HG02852 (cell line): Measurements from ENCODE around the gene GOLGA8T.
"Not testable (repeated sequence)": the region's sequence is repeated elsewhere in the genome, so short reads cannot be mapped to it uniquely, and the experiment has no call there.

Experiments used
- ATAC-seq: cut with Tn5 transposase; IDR thresholded peaks from one replicate; pipeline ENCODE4 v1.9.1; 2021; ENCODE audit warnings: mild to moderate bottlenecking, moderate library complexity; ENCODE audit not compliant: unreplicated experiment

Gene GOLGA8T, protein sequence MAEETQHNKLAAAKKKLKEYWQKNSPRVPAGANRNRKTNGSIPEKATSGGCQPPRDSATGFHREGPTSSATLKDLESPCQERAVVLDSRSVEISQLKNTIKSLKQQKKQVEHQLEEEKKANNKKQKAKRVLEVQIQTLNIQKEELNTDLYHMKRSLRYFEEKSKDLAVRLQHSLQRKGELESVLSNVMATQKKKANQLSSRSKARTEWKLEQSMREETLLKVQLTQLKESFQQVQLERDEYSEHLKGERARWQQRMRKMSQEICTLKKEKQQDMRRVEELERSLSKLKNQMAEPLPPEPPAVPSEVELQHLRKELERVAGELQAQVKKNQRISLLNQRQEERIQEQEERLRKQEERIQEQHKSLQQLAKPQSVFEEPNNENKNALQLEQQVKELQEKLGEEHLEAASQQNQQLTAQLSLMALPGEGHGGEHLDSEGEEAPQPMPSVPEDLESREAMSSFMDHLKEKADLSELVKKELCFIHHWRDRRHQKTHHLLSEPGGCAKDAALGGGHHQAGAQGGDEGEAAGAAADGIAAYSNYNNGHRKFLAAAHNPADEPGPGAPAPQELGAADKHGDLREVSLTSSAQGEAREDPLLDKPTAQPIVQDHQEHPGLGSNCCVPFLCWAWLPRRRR

DNA sequence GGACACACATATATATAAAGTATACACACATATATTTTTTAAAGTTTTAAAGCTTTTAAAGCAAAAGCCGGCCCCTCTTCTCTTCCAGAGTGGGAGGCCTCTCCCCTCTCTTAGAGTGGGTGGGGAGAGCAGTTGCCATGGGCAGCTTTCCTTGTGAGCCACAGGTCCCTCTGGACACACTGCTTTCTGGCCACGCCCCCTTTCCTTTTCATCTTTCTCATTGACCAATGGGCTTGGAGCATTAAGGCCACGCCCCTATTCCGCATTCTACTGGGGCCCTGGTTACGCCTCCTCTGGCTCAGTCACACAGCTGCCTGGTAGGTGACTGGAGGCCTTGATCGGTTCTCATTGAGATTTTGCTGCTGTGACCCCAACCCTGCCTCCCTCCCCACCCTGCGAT is at the start of gene GOLGA8T:
TSS of gene GOLGA8T (plus strand) at position 301 of the 400 bp plus-strand sequence. CDS start at position 399, 98 bp downstream.
- ATAC-seq = not testable (repeated sequence)

DNA sequence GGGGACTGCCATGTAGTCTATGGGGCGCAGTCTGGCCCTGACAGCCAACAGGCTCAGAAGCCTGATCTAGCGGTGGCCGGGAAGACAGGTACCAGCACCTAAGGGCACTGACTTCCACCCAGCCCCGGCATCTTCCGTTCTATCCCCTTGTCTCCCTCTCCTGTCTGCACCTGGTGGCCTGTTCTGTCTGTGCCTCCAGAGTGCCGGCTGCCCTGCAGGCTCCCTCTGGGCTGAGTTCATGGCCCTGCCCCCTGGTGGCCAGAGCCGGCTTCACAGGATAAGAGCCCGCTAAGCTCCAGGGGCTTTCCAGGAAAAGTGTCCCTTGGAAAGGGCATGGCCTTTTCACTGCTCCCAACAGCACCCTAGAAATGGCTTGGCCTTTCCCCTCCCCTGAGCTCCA is 37.0 kb upstream of the GOLGA8T start:
- not testable (repeated sequence) for ATAC-seq

DNA sequence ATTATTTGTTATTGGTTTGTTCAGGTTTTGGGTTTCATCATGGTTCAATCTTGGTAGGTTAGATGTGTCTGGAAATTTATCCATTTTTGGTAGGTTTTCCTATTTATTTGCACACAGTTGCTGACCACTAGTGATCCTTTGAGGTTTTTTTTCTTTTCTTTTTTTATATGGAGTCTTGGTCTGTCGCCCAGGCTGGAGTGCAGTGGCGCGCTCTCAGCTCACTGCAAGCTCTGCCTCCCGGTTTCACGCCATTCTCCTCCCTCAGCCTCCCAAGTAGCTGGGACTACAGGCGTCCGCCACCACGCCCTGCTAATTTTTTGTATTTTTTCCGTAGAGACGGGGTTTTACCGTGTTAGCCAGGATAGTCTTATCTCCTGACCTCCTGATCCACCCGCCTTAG is 32.0 kb upstream of the GOLGA8T start:
- not testable (repeated sequence) for ATAC-seq

DNA sequence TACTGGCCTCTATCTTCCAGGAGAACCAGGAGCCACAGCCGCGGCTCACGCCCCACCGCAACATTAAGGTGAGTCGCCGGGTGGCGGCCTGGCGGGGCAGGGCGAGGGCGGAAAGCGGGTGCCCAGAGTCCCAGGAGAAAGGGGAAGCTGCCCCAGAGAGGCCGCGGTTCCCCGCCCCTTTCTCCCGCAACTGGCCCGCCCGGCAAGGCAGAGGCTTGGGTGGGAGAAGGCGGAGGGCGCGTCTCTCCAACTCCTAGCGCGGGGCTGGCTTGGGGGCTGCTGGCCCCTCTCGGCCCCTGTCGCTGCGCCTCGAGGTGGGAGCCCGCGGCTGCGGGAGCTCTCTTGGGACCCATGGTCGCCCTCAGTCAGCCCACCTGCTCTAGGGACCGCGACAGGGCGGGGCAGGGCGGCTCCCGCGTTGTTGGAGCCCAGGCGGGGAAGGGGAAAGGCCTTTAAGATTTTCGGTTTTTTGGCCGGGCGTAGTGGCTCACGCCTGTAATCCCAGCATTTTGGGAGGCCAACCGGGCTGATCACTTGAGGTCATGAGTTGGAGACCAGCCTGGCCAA is 30.8 kb upstream of the GOLGA8T start:
- not testable (repeated sequence) for ATAC-seq

DNA sequence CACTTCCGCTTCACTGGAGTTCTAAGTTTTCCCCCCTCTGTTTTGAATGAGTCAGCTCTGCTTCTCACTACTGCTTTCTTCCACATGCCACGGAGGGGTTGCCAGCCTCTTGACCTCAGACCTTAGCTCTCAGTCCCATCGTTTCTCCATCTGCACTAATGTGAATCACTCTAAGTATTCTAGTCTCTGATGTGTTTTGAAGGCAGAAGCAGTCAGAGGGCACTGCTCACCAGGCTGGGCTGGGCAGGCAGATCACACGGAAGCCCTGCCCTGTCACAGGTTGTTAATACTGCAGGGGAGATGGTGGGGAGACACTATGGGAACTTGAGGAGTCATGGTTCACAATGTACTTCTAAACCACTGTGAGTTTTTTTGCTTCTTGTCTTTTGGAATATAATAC is 24.3 kb upstream of the GOLGA8T start:
- ATAC-seq = not testable (repeated sequence)

DNA sequence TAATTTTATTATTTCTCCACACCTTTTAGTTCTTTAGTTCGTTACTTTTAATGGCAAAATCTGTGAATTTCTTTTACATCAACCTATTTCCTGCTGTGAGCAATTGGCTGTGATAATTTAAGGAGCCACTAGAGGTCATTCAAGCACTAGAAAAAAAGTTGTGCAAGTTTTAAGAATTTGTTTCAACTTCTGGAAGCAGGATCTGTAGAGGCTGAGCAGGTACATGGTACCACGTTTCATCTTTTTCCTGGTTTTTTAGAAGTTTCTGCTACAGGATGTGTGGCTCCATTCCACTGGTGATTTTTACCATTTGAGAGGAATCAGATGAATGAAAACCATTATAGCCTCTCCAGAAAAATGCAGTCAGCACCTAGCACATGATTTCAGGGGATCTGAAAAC is 4.8 kb upstream of the GOLGA8T start:
- ATAC-seq = not testable (repeated sequence)

DNA sequence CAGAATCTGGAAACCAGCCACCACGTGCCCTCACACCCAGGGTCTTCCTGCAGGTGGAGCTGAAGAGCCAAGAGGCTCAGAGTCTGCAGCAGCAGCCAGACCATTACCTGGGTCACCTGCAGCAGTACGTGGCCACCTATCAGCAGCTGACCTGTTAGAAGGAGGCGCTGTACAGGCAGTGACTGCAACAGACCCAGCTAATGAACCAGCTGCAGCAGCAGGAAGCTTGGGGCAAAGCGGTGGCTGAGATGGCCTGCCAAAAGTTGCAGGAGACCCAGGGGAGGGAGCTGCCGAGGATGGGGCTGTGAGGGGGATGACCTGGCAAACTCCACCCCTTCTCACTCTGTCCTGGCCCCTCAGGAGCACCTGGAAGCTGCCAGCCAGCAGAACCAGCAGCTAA is 8.4 kb downstream of the GOLGA8T start:
- ATAC-seq = not testable (repeated sequence)

DNA sequence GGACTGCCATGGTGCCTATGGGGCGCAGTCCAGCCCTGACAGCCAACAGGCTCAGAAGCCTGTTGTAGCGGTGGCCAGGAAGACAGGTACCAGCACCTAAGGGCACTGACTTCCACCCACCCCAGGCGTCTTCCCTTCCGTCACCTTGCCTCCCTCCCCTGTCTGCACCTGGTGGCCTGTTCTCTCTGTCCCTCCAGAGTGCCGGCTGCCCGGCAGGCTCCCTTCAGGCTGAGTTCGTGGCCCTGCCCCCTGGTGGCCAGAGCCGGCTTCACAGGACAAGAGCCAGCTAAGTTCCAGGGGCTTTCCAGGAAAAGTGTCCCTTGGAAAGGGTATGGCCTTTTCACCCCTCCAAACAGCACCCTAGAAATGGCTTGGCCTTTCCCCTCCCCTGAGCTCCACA is 15.0 kb downstream of the GOLGA8T start:
- ATAC-seq = not testable (repeated sequence)

DNA sequence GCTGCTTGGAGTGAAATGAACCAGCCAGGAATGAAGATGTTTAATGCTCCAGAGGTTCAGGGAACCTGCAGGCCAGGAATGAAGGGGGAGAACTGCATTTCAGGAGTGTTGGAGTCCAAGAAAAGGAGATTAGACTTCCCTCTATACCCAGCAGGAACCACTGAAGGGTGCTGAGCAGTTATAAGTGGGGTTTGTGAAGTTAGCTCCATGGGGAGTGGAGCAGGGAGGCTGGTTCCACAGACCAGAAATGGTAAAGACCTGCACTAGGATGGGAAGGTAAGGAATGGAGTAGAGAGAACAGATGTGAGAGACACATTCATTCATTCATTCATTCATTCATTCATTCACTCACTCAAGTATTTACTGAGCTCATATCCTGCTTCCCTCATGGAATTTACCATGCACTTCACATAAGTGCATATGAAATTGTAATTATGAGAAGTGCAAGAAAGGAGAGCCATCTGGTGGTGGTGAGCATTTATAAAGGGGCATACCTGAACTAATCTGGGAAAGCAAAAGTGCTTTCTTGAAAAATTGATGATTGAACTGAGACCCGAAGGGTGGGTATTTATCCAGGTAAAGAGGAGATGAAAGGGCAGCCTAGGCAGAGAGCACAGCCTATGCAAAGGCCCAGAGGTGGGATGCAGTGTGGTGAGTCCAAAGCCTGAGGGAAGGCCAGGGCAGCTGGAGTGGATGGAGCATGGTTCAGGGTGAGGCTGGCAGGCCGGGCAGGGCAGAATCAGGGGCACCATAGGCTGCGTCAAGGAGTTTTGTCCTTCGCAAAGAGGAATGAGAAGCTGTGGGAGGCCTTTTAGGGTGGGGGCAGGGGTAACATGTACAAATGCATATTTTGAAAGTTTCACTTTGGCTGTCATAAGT is 27.9 kb downstream of the GOLGA8T start:
- ATAC-seq = not testable (repeated sequence)

DNA sequence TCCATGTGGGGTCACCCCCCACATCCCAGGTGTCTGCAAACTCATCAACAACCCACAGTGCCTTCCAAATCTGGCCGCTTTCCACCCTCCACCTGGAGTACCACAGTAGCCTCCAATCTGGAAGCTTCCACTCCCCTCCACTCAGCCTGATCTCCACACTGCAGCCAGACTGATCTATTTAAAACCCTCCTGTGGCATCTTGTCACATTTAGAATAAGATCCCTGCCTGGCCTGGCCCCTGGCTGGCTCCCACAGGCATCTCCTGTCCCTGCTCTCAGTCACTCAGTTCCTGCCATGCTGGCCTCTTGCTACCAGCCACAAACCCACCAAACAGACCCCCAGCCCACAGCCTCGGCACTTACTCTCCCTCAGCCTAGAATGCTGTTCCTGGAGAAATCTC is 28.9 kb downstream of the GOLGA8T start:
- ATAC-seq = not testable (repeated sequence)

DNA sequence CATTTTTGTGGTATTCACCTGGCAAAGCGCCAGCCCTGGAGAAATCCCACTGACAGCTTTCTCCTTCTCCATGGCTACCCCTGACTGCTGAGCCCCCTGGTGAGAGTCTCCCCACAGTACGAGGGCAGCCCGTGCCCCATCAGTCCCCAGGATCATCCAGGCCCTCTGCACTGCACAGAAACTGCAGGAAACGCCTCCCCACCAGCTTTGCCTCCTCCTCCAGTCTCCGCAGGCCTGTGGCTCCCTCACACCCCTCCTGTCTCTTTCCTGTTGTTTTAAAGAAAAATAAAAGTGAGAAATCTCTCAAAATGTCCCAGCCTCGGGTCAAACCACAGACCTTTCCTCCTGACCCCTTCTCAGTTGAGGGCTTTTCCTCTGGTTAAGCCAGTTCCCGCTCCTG is 29.4 kb downstream of the GOLGA8T start:
- ATAC-seq = not testable (repeated sequence)

DNA sequence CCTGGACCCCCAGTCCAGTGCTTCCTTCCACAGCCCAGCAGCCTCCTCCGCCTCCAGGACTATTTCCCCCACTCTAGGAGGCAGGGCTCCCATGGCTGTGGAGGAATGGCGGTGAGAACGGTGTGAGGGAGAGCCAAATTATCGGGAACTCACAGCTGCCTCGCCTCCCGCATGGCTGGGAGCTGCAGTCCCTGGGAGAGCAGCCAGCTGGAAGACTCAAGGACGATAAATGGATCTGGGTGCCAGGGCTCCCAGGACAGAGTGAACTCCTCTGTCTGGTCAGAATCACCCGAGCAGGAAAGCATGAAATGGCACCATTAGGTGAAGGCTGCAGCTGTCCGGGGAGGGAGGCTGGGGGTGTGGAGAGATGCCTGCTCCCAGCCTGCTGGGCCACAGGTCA is 32.6 kb downstream of the GOLGA8T start:
- ATAC-seq = not testable (repeated sequence)

DNA sequence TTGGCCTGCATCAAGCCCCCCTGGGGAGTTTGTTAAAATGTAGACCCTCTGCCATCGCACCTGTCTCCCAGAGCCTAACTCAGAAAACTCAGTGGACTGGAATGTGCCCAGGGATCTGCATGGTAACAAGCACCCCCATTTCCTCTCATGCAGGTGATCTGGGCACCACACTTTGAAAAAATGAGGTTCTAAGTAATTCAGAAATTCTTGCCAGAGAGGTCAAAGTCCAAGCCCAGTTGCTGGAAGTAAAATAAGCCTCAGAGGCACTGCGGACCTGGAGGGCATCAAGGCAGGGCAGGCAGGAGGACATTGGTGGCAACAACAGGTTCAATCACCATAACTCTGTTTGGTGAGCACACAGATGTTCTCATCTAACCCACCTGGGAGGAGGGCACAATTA is 33.0 kb downstream of the GOLGA8T start:
- not testable (repeated sequence) for ATAC-seq

DNA sequence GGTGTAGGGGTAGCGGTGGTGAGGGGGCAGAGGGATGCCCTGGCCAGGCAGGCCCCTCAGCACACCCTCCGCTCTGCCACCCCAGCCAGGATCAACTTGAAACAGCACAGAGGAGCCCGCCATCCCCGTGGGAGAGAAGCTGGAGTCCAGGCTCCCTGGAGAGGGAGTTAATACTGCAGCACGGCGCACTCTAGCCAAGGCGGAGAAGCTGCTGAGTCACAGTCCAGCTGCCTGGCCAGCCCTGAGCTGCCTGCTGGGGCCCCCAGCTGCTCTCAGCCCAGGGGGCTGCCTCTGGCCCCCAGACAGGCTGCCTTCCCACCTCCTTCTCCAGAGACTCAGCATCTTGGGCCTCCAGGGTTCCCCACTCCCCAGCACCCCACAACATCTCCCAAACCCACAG is 36.6 kb downstream of the GOLGA8T start:
- not testable (repeated sequence) for ATAC-seq

DNA sequence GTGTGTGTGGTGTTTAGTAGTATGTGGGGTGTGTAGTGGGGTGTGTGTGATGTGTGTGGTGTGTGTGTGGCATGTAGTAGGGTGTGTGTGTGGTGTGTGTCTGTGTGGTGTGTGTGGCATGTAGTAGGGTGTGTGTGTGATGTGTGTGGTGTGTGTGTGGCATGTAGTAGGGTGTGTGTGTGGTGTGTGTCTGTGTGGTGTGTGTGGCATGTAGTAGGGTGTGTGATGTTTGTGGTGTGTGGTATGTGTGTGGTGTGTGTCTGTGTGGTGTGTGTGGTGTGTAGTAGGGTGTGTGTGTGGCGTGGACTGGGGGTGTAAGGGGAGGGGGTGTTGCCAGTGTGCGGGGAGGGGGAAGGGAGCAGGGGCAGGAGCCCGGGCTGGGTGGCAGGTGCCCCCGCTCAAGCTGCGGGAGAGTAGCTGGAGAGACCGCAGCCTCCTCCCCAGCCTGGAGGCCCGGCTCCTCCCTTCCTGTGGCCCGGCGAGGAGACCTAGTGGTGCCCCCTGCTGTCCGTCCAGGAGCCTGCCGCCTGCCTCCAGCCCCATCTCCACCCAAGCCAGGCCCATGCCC is 38.3 kb downstream of the GOLGA8T start:
- ATAC-seq = not testable (repeated sequence)

DNA sequence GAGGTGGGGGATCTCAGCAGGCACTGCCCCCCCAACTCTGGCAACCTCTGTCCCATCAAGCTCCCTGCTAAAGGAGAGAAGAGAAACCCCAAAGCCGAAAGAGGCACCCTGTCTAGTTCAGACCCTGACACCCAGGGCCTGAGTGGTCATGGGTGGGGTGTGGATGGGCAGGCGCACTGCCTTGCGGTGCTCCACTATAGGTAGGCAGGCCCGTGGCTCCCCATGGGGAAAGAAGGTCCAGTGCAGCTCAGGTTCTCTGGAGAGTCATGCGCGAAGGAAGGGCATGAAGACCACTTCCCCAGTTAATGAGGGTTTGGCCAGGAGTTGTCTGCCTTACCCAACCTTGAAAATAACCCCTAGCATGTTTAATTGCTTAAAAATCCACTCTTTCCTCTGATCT is 40.4 kb downstream of the GOLGA8T start:
- not testable (repeated sequence) for ATAC-seq

DNA sequence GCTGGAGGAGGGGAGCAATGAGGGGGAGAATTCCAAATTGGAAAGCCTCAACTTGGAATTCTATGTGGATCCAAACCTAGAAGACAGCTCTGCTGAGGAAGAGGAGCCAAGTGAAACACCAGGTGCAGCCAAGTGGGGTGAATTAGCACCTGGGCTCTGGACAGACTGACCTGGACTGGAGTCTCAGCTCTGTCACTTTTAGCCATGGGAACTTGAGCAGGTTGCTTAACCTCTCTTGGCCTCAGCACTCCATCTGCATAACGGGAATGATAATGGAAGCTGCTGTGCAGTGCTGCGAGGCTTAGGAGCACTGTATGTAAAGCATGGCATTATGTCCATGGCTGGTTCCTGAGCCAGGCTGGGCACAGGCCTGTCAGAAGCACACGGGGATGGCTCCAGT is 41.8 kb downstream of the GOLGA8T start:
- not testable (repeated sequence) for ATAC-seq

DNA sequence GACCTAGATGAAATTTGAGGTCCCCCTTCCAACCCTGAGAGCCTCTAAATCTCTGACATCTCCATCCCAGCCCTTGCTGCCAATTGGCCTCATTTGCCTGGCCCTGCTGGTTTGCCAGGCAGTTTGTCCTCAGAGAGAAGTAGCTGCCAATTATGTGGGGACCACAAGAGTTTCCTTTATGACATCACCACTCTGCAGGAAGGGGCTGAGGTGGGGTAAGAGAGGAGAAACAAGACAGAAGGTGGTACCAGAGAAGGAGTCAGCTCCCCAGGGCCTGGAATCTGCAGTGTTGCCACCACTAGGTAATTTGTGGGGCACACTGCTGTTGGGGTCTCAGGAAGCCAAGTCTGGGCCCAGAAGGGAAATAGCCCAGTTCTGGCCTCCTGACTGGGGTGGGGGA is 45.0 kb downstream of the GOLGA8T start:
- not testable (repeated sequence) for ATAC-seq

DNA sequence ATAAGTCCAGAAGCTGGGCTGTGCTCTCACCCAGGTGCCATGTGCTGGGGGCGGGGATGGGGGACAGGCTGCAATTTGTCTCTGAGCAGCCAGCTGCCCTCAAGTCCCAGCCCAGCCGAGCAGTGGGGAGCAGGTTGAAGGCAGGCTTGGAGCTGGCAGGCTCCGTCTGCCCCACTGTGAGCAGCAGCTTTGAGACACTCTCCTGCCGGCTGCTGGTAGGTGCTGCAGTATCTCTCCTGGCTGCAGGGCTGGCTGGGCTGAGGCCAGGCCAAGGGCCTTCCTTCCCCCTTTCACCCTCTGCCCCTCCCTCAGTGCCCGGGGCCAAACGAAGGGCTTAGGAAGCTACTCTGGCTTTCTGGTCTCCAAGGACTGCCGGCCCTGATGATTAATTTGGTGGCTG is 50.6 kb downstream of the GOLGA8T start:
- ATAC-seq = not testable (repeated sequence)

DNA sequence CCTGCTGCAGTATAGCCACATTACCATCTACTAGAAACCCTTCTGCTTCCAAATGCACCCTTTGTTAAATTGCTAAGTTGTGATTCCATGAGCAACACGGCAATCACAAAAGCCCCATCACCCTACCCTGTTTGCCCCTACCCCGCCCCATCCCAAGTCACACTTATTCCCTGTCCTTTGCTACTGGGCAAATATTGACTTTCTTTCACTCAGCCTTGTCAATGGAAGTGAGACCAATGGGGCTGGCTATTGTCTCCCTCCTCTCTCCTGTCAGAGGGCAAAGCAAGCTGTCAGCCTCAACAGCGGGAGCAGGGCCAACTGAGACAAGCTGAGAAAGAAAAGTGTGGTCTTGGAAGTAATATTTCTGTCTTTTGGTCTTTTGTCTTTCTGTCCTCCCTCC is 52.6 kb downstream of the GOLGA8T start:
- ATAC-seq = not testable (repeated sequence)
